GM23338 (cell line): ENCODE data around the gene GFOD1. TPM values are rescaled to one million over a fixed set of nuclear protein-coding genes. Genes with fewer than 3 reads are reported as not detected.

Experiments
- ATAC-seq: fragments of 200-7000 bp; cut with Tn5 transposase; 3 replicates; pipeline ENCODE4 v1.9.1; 2020
- DNase-seq: peaks from one replicate; pipeline ENCODE4 v3.0.0-alpha.2; 2015; ENCODE audit warnings: low spot score
- H2AFZ ChIP-seq: fragments of 200-600 bp; sonication (generic); 2 replicates; pipeline ENCODE4 v1.8.0; 2016; ENCODE audit warnings: antibody characterized with exemption, mild to moderate bottlenecking, moderate library complexity
- H3F3A ChIP-seq: fragments of 200-600 bp; sonication (generic); replicated peaks from 2 replicates; pipeline ENCODE4 v1.8.0; 2017; ENCODE audit warnings: antibody characterized with exemption, mixed run types, low read depth
- H3K27ac ChIP-seq: fragments of 200-600 bp; sonication (generic); 2 replicates; pipeline ENCODE4 v1.6.1; 2016; ENCODE audit warnings: low read depth
- H3K27me3 ChIP-seq: fragments of 200-600 bp; sonication (generic); 2 replicates; pipeline ENCODE4 v1.8.0; 2016; ENCODE audit warnings: mild to moderate bottlenecking, mixed run types, moderate library complexity; ENCODE audit not compliant: insufficient read depth
- H3K36me3 ChIP-seq: fragments of 200-600 bp; sonication (generic); 2 replicates; pipeline ENCODE4 v1.8.0; 2016; ENCODE audit warnings: mild to moderate bottlenecking; ENCODE audit not compliant: insufficient read depth
- H3K4me1 ChIP-seq: fragments of 200-600 bp; sonication (generic); 2 replicates; pipeline ENCODE4 v1.8.0; 2016; ENCODE audit warnings: mild to moderate bottlenecking, moderate library complexity; ENCODE audit not compliant: insufficient read depth
- H3K4me2 ChIP-seq: fragments of 200-600 bp; sonication (generic); 2 replicates; pipeline ENCODE4 v1.7.1; 2017; ENCODE audit warnings: mixed run types
- H3K4me3 ChIP-seq: fragments of 200-600 bp; sonication (generic); 2 replicates; pipeline ENCODE4 v1.6.1; 2016; ENCODE audit warnings: mixed run types
- H3K79me2 ChIP-seq: fragments of 200-600 bp; sonication (generic); replicated peaks from 2 replicates; pipeline ENCODE4 v1.8.0; 2017; ENCODE audit warnings: mild to moderate bottlenecking; ENCODE audit not compliant: insufficient read depth
- H3K9me2 ChIP-seq: fragments of 200-600 bp; sonication (generic); 2 replicates; pipeline ENCODE4 v1.8.0; 2017; ENCODE audit not compliant: insufficient read depth
- H4K20me1 ChIP-seq: fragments of 200-600 bp; sonication (generic); replicated peaks from 2 replicates; pipeline ENCODE4 v1.8.0; 2017; ENCODE audit warnings: mild to moderate bottlenecking; ENCODE audit not compliant: insufficient read depth
- H3K27ac Mint-ChIP-seq: 2 replicates; pipeline ENCODE4 v1.8.0; 2020; ENCODE audit warnings: inconsistent platforms, mild to moderate bottlenecking, moderate library complexity, mixed read lengths
- H3K27me3 Mint-ChIP-seq: 3 replicates; pipeline ENCODE4 v1.8.0; 2022; ENCODE audit warnings: low read depth, mild to moderate bottlenecking, moderate library complexity, mixed read lengths, inconsistent platforms; ENCODE audit not compliant: insufficient read depth, poor library complexity
- H3K36me3 Mint-ChIP-seq: 3 replicates; pipeline ENCODE4 v1.8.0; 2021; ENCODE audit warnings: low read depth, mild to moderate bottlenecking, inconsistent platforms, moderate library complexity, mixed read lengths
- H3K4me1 Mint-ChIP-seq: 3 replicates; pipeline ENCODE4 v1.8.0; 2020; ENCODE audit warnings: mild to moderate bottlenecking, inconsistent platforms, mixed read lengths
- H3K4me3 Mint-ChIP-seq: 3 replicates; pipeline ENCODE4 v1.8.0; 2021; ENCODE audit warnings: moderate library complexity, mild to moderate bottlenecking, inconsistent platforms, mixed read lengths
- H3K9me3 Mint-ChIP-seq: 3 replicates; pipeline ENCODE4 v1.8.0; 2020; ENCODE audit warnings: moderate library complexity, mild to moderate bottlenecking, inconsistent platforms, mixed read lengths
- CREB1 ChIP-seq: fragments of 250-450 bp; sonication (Bioruptor Pico); IDR thresholded peaks from 2 replicates; pipeline ENCODE4 v1.5.0; 2020; ENCODE audit warnings: low read depth, mild to moderate bottlenecking, moderate library complexity
- EZH2 ChIP-seq: fragments of 200-600 bp; sonication (generic); IDR thresholded peaks from one replicate; pipeline ENCODE4 v1.8.0; 2017; ENCODE audit warnings: antibody characterized with exemption, mild to moderate bottlenecking, low read depth; ENCODE audit not compliant: unreplicated experiment
- EZH2phosphoT487 ChIP-seq: fragments of 200-600 bp; sonication (generic); IDR thresholded peaks from one replicate; pipeline ENCODE4 v1.8.1; 2018; ENCODE audit warnings: antibody characterized with exemption; ENCODE audit not compliant: unreplicated experiment
- JUNB ChIP-seq: IDR thresholded peaks from one replicate; pipeline ENCODE4 v1.6.1; 2016; ENCODE audit warnings: antibody characterized with exemption; ENCODE audit not compliant: unreplicated experiment
- NANOG ChIP-seq: IDR thresholded peaks from 2 replicates; pipeline ENCODE4 v1.6.1; 2016; ENCODE audit warnings: antibody characterized with exemption, borderline replicate concordance
- POLR2AphosphoS5 ChIP-seq: IDR thresholded peaks from 2 replicates; pipeline ENCODE4 v1.6.1; 2016; ENCODE audit warnings: antibody characterized with exemption, low read depth
- STAT1 ChIP-seq: IDR thresholded peaks from one replicate; pipeline ENCODE4 v1.6.1; 2016; ENCODE audit warnings: antibody characterized with exemption; ENCODE audit not compliant: unreplicated experiment
- ZNF114 ChIP-seq: fragments of 250-450 bp; sonication (Bioruptor Pico); IDR thresholded peaks from 2 replicates; pipeline ENCODE4 v1.5.0; 2020; ENCODE audit warnings: mild to moderate bottlenecking, moderate library complexity
- ZNF331 ChIP-seq: fragments of 250-450 bp; sonication (Bioruptor Pico); IDR thresholded peaks from 2 replicates; pipeline ENCODE4 v1.5.0; 2020; ENCODE audit warnings: low read depth, mild to moderate bottlenecking, moderate library complexity
- polyA plus RNA-seq: library from polyadenylated mRNA; unstranded; fragments of >200 nt; fragmentation: Nextera tagmentation; extraction: Ambion mirVana; gene quantifications from 2 replicates; pipeline ENCODE4 v1.2.1, GENCODE V29; 2016
- total RNA-seq: library from RNA; depleted of rRNA; stranded (reverse); fragments of >200 nt; shearing (Covaris generic); gene quantifications from 2 replicates; pipeline ENCODE4 v1.2.3, GENCODE V29; 2014
- TF ChIP-seq, protein P1 (sequence below), 2 experiments: fragments of 200-600 bp in 1 of 2; sonication (generic) in 1 of 2; conservative IDR thresholded peaks; 2 replicates each; pipeline versions ENCODE4 v1.5.1 to v1.6.1; 2016 to 2017; ENCODE audit warnings: antibody characterized with exemption in 2 of 2, low read depth in 2 of 2, mild to moderate bottlenecking in 2 of 2, moderate library complexity in 1 of 2
- TF ChIP-seq, protein P2 (sequence below): IDR thresholded peaks from 2 replicates; pipeline ENCODE4 v1.6.1; 2016; ENCODE audit warnings: antibody characterized with exemption
- TF ChIP-seq, protein P3 (sequence below): IDR thresholded peaks from one replicate; pipeline ENCODE4 v1.6.1; 2018; ENCODE audit warnings: antibody characterized with exemption; ENCODE audit not compliant: unreplicated experiment
- TF ChIP-seq, protein P4 (sequence below): fragments of 250-450 bp; sonication (Bioruptor Pico); IDR thresholded peaks from 2 replicates; pipeline ENCODE4 v1.5.0; 2020; ENCODE audit warnings: mild to moderate bottlenecking, moderate library complexity

GFOD1 gene
- total and polyA plus RNA-seq, 2 experiments from 2014 or later: 4.9 to 12.8 TPM

DNA sequence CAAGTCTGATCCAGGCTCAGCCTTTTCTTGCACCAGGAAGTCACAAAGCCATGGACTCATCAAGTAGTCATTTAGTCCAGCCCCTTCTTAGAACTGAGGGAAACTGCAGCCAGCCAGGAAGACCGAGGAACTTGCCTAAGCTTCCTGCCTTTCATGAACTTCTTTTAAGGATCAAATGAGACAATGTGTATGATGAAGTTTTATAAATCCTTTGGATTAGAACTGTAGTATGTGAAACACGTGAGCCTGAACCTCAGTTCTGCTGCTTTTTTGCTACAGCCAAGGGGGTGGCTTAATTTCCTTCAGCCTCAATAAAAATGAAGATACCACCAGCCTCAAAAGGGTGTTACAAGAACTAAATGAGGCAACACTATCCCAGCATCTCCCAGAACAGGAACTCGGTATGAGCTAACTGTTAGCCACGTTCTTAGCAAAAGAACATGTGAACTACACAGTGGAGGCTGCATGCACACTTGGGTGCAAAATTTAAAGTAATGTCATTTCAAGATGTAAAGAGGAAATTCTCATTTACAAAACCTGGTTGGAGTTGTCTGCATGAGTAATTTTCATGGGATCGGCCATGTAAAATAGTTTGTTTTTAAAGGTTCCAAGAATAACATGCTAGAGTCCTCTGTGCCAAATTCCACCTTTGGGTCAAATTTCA lies 83.0 kb downstream of the GFOD1 start:
- peaks cover 4% of the 10 kb centered on the region for H3K27me3 Mint-ChIP-seq
- ATAC-seq: no peak

More for the DNA sequence above, 83.0 kb downstream of the GFOD1 start:
- H3K4me3 ChIP-seq: no peak overlapping the region
- Mint-ChIP-seq H3K4me1 (peaks cover 30% of the 10 kb centered on the region), H3K9me3 (no peaks in the 10 kb centered on the region), H3K36me3 (no peaks in the 10 kb centered on the region), H3K4me3 (no peak overlapping the region), H3K27ac (no peak overlapping the region)
- H3K27ac ChIP-seq: peak overlapping the region; percentile 8; the same call in 1 of the 2 replicates
- no peak overlapping the region for H2AFZ ChIP-seq
- TF ChIP-seq, protein P1, sequence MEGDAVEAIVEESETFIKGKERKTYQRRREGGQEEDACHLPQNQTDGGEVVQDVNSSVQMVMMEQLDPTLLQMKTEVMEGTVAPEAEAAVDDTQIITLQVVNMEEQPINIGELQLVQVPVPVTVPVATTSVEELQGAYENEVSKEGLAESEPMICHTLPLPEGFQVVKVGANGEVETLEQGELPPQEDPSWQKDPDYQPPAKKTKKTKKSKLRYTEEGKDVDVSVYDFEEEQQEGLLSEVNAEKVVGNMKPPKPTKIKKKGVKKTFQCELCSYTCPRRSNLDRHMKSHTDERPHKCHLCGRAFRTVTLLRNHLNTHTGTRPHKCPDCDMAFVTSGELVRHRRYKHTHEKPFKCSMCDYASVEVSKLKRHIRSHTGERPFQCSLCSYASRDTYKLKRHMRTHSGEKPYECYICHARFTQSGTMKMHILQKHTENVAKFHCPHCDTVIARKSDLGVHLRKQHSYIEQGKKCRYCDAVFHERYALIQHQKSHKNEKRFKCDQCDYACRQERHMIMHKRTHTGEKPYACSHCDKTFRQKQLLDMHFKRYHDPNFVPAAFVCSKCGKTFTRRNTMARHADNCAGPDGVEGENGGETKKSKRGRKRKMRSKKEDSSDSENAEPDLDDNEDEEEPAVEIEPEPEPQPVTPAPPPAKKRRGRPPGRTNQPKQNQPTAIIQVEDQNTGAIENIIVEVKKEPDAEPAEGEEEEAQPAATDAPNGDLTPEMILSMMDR (conservative IDR thresholded peaks at IDR 0.05; ENCODE audit: low read depth in 2 of 2): no peak
- TF ChIP-seq CREB1: no peak
- no peak for TF ChIP-seq ZNF331 (CRISPR knock-in tag)
- no peak for TF ChIP-seq NANOG
- TF ChIP-seq, protein P2, sequence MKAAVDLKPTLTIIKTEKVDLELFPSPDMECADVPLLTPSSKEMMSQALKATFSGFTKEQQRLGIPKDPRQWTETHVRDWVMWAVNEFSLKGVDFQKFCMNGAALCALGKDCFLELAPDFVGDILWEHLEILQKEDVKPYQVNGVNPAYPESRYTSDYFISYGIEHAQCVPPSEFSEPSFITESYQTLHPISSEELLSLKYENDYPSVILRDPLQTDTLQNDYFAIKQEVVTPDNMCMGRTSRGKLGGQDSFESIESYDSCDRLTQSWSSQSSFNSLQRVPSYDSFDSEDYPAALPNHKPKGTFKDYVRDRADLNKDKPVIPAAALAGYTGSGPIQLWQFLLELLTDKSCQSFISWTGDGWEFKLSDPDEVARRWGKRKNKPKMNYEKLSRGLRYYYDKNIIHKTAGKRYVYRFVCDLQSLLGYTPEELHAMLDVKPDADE: no peak
- TF ChIP-seq, protein P3, sequence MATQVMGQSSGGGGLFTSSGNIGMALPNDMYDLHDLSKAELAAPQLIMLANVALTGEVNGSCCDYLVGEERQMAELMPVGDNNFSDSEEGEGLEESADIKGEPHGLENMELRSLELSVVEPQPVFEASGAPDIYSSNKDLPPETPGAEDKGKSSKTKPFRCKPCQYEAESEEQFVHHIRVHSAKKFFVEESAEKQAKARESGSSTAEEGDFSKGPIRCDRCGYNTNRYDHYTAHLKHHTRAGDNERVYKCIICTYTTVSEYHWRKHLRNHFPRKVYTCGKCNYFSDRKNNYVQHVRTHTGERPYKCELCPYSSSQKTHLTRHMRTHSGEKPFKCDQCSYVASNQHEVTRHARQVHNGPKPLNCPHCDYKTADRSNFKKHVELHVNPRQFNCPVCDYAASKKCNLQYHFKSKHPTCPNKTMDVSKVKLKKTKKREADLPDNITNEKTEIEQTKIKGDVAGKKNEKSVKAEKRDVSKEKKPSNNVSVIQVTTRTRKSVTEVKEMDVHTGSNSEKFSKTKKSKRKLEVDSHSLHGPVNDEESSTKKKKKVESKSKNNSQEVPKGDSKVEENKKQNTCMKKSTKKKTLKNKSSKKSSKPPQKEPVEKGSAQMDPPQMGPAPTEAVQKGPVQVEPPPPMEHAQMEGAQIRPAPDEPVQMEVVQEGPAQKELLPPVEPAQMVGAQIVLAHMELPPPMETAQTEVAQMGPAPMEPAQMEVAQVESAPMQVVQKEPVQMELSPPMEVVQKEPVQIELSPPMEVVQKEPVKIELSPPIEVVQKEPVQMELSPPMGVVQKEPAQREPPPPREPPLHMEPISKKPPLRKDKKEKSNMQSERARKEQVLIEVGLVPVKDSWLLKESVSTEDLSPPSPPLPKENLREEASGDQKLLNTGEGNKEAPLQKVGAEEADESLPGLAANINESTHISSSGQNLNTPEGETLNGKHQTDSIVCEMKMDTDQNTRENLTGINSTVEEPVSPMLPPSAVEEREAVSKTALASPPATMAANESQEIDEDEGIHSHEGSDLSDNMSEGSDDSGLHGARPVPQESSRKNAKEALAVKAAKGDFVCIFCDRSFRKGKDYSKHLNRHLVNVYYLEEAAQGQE: no peak
- no peak for TF ChIP-seq EZH2
- no peak for TF ChIP-seq JUNB
- TF ChIP-seq STAT1: no peak
- no peak for TF ChIP-seq EZH2phosphoT487
- TF ChIP-seq POLR2AphosphoS5: no peak
- TF ChIP-seq ZNF114: no peak
- TF ChIP-seq, protein P4, sequence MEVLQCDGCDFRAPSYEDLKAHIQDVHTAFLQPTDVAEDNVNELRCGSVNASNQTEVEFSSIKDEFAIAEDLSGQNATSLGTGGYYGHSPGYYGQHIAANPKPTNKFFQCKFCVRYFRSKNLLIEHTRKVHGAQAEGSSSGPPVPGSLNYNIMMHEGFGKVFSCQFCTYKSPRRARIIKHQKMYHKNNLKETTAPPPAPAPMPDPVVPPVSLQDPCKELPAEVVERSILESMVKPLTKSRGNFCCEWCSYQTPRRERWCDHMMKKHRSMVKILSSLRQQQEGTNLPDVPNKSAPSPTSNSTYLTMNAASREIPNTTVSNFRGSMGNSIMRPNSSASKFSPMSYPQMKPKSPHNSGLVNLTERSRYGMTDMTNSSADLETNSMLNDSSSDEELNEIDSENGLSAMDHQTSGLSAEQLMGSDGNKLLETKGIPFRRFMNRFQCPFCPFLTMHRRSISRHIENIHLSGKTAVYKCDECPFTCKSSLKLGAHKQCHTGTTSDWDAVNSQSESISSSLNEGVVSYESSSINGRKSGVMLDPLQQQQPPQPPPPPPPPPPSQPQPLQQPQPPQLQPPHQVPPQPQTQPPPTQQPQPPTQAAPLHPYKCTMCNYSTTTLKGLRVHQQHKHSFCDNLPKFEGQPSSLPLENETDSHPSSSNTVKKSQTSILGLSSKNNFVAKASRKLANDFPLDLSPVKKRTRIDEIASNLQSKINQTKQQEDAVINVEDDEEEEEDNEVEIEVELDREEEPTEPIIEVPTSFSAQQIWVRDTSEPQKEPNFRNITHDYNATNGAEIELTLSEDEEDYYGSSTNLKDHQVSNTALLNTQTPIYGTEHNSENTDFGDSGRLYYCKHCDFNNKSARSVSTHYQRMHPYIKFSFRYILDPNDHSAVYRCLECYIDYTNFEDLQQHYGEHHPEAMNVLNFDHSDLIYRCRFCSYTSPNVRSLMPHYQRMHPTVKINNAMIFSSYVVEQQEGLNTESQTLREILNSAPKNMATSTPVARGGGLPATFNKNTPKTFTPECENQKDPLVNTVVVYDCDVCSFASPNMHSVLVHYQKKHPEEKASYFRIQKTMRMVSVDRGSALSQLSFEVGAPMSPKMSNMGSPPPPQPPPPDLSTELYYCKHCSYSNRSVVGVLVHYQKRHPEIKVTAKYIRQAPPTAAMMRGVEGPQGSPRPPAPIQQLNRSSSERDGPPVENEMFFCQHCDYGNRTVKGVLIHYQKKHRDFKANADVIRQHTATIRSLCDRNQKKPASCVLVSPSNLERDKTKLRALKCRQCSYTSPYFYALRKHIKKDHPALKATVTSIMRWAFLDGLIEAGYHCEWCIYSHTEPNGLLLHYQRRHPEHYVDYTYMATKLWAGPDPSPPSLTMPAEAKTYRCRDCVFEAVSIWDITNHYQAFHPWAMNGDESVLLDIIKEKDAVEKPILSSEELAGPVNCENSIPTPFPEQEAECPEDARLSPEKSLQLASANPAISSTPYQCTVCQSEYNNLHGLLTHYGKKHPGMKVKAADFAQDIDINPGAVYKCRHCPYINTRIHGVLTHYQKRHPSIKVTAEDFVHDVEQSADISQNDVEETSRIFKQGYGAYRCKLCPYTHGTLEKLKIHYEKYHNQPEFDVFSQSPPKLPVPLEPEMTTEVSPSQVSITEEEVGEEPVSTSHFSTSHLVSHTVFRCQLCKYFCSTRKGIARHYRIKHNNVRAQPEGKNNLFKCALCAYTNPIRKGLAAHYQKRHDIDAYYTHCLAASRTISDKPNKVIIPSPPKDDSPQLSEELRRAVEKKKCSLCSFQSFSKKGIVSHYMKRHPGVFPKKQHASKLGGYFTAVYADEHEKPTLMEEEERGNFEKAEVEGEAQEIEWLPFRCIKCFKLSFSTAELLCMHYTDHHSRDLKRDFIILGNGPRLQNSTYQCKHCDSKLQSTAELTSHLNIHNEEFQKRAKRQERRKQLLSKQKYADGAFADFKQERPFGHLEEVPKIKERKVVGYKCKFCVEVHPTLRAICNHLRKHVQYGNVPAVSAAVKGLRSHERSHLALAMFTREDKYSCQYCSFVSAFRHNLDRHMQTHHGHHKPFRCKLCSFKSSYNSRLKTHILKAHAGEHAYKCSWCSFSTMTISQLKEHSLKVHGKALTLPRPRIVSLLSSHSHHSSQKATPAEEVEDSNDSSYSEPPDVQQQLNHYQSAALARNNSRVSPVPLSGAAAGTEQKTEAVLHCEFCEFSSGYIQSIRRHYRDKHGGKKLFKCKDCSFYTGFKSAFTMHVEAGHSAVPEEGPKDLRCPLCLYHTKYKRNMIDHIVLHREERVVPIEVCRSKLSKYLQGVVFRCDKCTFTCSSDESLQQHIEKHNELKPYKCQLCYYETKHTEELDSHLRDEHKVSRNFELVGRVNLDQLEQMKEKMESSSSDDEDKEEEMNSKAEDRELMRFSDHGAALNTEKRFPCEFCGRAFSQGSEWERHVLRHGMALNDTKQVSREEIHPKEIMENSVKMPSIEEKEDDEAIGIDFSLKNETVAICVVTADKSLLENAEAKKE (CRISPR knock-in tag): no peak
- DNase-seq: no peak
- no peaks in the 10 kb centered on the region for H3K36me3 ChIP-seq
- no peaks in the 10 kb centered on the region for H3F3A ChIP-seq
- H3K9me2 ChIP-seq: peaks cover 10% of the 10 kb centered on the region; the same call in 1 of the 2 replicates
- H3K4me2 ChIP-seq: no peak overlapping the region
- no peaks in the 10 kb centered on the region; the same call in 1 of the 2 replicates for H3K79me2 ChIP-seq
- no peaks in the 10 kb centered on the region for H3K27me3 ChIP-seq
- no peaks in the 10 kb centered on the region; the same call in 1 of the 2 replicates for H4K20me1 ChIP-seq
- H3K4me1 ChIP-seq: peaks cover 12% of the 10 kb centered on the region; the same call in 1 of the 2 replicates
